ENCODE results near the gene TLL2.

The TLL2 gene

GRCh38 chr10:96441322-96441885 lies 72.3 kb downstream of the TLL2 start:
- no peak for FAIRE-seq
- no peak for TF ChIP-seq POLR2A (IDR thresholded peaks at IDR 0.05; ENCODE audit: low read depth, low read length)
- no peak for TF ChIP-seq PAX5 (IDR thresholded peaks at IDR 0.05; ENCODE audit: insufficient read depth, low read length, severe bottlenecking)
- TF ChIP-seq TAF1 (IDR thresholded peaks at IDR 0.05; ENCODE audit: low read depth, low read length) = no peak
- no peak for TF ChIP-seq POLR2AphosphoS5 (IDR thresholded peaks at IDR 0.05; ENCODE audit: low read depth, low read length)
- TF ChIP-seq POU2F2 (IDR thresholded peaks at IDR 0.05; ENCODE audit: low read depth, low read length) = no peak
- no peak for TF ChIP-seq SPI1 (IDR thresholded peaks at IDR 0.05; ENCODE audit: low read depth, low read length)
- no peak for DNase-seq (ENCODE audit: insufficient read length, low spot score)

DNA sequence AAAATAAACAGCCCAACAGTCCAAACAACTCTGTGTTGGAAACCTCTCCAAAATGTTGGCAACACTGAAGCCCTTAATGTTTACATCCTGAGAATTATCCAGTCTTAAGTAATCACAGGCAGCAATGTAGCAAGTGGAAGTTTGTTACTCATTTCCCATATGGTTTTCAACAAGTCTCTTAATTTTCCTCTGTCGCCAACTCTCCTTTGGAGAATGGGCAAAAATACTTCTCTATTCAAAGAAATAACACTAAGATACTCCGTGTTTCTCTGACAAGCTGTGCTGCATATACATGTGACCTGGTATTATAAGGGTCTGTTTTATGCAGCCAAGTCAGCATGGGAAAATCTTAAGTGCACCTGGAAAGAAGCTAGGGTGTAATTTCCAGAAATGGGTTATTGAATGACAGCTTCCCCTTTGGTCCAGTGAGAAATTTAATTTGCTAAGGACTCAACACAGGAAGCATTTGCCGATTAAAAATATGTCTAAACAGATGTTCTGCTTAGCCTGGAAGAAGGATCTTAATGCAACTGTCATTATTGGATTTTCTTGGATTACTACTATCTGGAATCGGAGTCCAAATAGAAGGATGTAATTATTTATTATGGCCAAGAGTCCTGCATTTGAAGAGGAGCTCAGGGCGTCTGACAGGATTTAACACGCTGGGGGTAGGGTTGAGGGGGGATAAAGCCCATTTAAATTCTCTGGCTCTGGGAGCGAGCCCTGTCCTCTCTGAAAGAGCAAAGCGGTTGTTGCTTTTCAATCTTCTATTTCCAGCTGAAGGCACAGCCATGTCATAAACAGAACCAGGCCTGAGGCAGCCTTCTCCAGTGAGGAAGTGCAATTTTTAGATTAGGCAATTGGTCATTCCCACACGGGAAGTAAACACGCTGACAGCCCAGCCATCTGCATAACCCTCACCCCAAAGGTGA lies 73.1 kb downstream of the TLL2 start:
- DNase-seq (ENCODE audit: insufficient read length, low spot score) = no peak
- TF ChIP-seq POLR2A (IDR thresholded peaks at IDR 0.05; ENCODE audit: low read depth, low read length) (no peak), POU2F2 (IDR thresholded peaks at IDR 0.05; ENCODE audit: low read depth, low read length) (no peak), TAF1 (IDR thresholded peaks at IDR 0.05; ENCODE audit: low read depth, low read length) (no peak), SPI1 (IDR thresholded peaks at IDR 0.05; ENCODE audit: low read depth, low read length) (no peak), POLR2AphosphoS5 (IDR thresholded peaks at IDR 0.05; ENCODE audit: low read depth, low read length) (no peak), PAX5 (IDR thresholded peaks at IDR 0.05; ENCODE audit: insufficient read depth, low read length, severe bottlenecking) (no peak)
- FAIRE-seq = no peak

DNA sequence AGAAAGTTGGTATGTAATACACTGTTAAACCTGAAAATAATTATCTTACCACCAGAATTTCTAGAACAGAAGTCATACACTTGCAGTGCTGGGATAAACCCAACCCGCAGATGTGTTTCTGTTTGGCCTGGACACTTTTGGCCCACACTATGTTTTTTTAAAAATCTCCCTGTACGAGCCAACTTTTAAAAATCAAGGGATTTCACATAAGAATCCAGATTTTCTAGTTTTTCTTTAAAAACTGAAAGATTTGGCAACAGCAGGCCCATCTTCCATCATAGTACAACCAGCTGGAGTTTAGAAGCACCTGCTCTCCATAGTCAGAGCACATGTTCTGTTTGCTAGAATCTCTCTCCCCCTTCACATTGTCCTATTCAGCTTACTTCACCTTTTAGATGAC lies 74.0 kb downstream of the TLL2 start:
- DNase-seq (ENCODE audit: insufficient read length, low spot score) = no peak
- no peak for TF ChIP-seq POU2F2 (IDR thresholded peaks at IDR 0.05; ENCODE audit: low read depth, low read length)
- TF ChIP-seq POLR2A (IDR thresholded peaks at IDR 0.05; ENCODE audit: low read depth, low read length) = no peak
- no peak for TF ChIP-seq POLR2AphosphoS5 (IDR thresholded peaks at IDR 0.05; ENCODE audit: low read depth, low read length)
- no peak for TF ChIP-seq TAF1 (IDR thresholded peaks at IDR 0.05; ENCODE audit: low read depth, low read length)
- TF ChIP-seq SPI1 (IDR thresholded peaks at IDR 0.05; ENCODE audit: low read depth, low read length) = no peak
- no peak for TF ChIP-seq PAX5 (IDR thresholded peaks at IDR 0.05; ENCODE audit: insufficient read depth, low read length, severe bottlenecking)
- no peak for FAIRE-seq

DNA sequence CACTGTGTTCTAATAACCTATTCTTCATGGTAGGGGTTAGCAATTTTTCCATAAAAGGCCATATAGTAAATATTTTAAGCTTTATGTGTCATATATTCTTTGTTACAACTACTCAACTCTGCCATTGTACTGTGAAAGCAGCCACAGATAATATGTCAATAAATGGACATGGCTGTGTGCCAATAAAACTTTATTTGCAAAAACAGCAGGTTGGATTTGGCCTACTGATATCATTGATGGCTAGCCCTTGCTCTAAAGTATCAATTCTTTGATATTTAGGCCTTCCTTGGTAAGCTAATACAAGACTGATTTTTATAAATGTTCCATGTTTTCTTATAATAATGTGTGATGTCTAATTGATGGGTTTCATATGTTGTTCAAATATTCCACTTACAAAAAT lies 77.7 kb downstream of the TLL2 start:
- no peak for FAIRE-seq
- no peak for DNase-seq (ENCODE audit: insufficient read length, low spot score)
- TF ChIP-seq SPI1 (IDR thresholded peaks at IDR 0.05; ENCODE audit: low read depth, low read length) (no peak), POLR2A (IDR thresholded peaks at IDR 0.05; ENCODE audit: low read depth, low read length) (no peak), POLR2AphosphoS5 (IDR thresholded peaks at IDR 0.05; ENCODE audit: low read depth, low read length) (no peak), POU2F2 (IDR thresholded peaks at IDR 0.05; ENCODE audit: low read depth, low read length) (no peak), PAX5 (IDR thresholded peaks at IDR 0.05; ENCODE audit: insufficient read depth, low read length, severe bottlenecking) (no peak), TAF1 (IDR thresholded peaks at IDR 0.05; ENCODE audit: low read depth, low read length) (no peak)

GRCh38 chr10:96431211-96431970 lies 82.3 kb downstream of the TLL2 start:
- TF ChIP-seq POLR2A (IDR thresholded peaks at IDR 0.05; ENCODE audit: low read depth, low read length) (no peak), POU2F2 (IDR thresholded peaks at IDR 0.05; ENCODE audit: low read depth, low read length) (no peak), TAF1 (IDR thresholded peaks at IDR 0.05; ENCODE audit: low read depth, low read length) (no peak), SPI1 (IDR thresholded peaks at IDR 0.05; ENCODE audit: low read depth, low read length) (no peak), POLR2AphosphoS5 (IDR thresholded peaks at IDR 0.05; ENCODE audit: low read depth, low read length) (no peak), PAX5 (IDR thresholded peaks at IDR 0.05; ENCODE audit: insufficient read depth, low read length, severe bottlenecking) (no peak)
- FAIRE-seq (no peak), DNase-seq (ENCODE audit: insufficient read length, low spot score) (no peak)

DNA sequence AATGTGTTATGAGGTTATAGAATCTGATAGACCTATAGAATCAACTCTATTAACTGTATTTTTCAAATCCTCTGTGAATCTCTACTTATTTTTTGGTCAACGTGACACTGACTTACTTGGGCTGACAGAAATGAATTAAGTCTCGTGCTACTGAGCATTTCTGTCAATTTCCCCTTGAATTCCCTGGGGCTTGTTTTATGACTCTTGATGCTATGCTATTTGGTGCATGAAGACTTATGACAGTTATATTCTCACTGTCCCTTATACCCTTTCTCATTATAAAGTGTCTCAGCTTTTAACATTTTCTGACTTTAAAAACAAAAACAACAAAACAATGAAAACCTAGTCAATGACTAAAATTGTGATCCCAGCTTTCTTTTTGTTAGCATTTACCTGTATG lies 86.4 kb downstream of the TLL2 start:
- no peak for FAIRE-seq
- TF ChIP-seq SPI1 (IDR thresholded peaks at IDR 0.05; ENCODE audit: low read depth, low read length) (no peak), POLR2A (IDR thresholded peaks at IDR 0.05; ENCODE audit: low read depth, low read length) (no peak), POU2F2 (IDR thresholded peaks at IDR 0.05; ENCODE audit: low read depth, low read length) (no peak), POLR2AphosphoS5 (IDR thresholded peaks at IDR 0.05; ENCODE audit: low read depth, low read length) (no peak), TAF1 (IDR thresholded peaks at IDR 0.05; ENCODE audit: low read depth, low read length) (no peak), PAX5 (IDR thresholded peaks at IDR 0.05; ENCODE audit: insufficient read depth, low read length, severe bottlenecking) (no peak)
- DNase-seq (ENCODE audit: insufficient read length, low spot score) = no peak

- FAIRE-seq (no peak), DNase-seq (ENCODE audit: insufficient read length, low spot score) (no peak)
- TF ChIP-seq SPI1 (IDR thresholded peaks at IDR 0.05; ENCODE audit: low read depth, low read length) = no peak
- no peak for TF ChIP-seq PAX5 (IDR thresholded peaks at IDR 0.05; ENCODE audit: insufficient read depth, low read length, severe bottlenecking)
- no peak for TF ChIP-seq POU2F2 (IDR thresholded peaks at IDR 0.05; ENCODE audit: low read depth, low read length)
- TF ChIP-seq TAF1 (IDR thresholded peaks at IDR 0.05; ENCODE audit: low read depth, low read length) = no peak
- TF ChIP-seq POLR2AphosphoS5 (IDR thresholded peaks at IDR 0.05; ENCODE audit: low read depth, low read length) = no peak
- TF ChIP-seq POLR2A (IDR thresholded peaks at IDR 0.05; ENCODE audit: low read depth, low read length) = no peak
Observed at GRCh38 chr10:96422525-96422924, 91.2 kb downstream of the TLL2 start.

DNA sequence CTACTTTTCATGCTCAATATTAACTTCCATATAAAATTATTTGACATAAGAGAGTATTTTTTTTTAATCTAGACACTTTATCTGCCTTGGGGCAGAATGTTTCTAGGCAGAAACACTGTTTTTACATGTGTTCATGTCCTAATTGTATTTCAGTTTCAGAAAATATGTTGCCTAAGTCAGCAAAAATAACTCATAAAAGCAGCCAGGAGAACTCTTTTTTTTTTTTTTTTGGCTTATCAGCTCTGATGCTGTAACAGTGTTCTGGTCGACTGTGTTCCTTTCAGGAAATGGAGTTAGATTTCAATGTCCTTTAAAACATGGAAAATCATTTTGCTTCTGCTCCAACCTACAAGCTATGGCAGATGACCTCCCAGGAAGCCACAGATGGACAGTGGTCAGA lies 91.7 kb downstream of the TLL2 start:
- FAIRE-seq = no peak
- no peak for TF ChIP-seq SPI1 (IDR thresholded peaks at IDR 0.05; ENCODE audit: low read depth, low read length)
- TF ChIP-seq POLR2AphosphoS5 (IDR thresholded peaks at IDR 0.05; ENCODE audit: low read depth, low read length) = no peak
- no peak for TF ChIP-seq TAF1 (IDR thresholded peaks at IDR 0.05; ENCODE audit: low read depth, low read length)
- no peak for TF ChIP-seq PAX5 (IDR thresholded peaks at IDR 0.05; ENCODE audit: insufficient read depth, low read length, severe bottlenecking)
- TF ChIP-seq POU2F2 (IDR thresholded peaks at IDR 0.05; ENCODE audit: low read depth, low read length) = no peak
- TF ChIP-seq POLR2A (IDR thresholded peaks at IDR 0.05; ENCODE audit: low read depth, low read length) = no peak

More for the DNA sequence above, 91.7 kb downstream of the TLL2 start:
- no peak for DNase-seq (ENCODE audit: insufficient read length, low spot score)
